Activated CD4-positive, alpha-beta T cell treated with anti-CD3 and anti-CD28 coated beads, Interleukin-2, amount 50 U/mL, for 16 hours (primary cell): ENCODE results near the gene PDSS2.
"Not testable (repeated sequence)": the region's sequence is repeated elsewhere in the genome, so short reads cannot be mapped to it uniquely, and the experiment has no call there.

Experiments used
- DNase-seq: peaks from one replicate; pipeline ENCODE4 v3.0.0-alpha.2; 2020

The PDSS2 gene

DNA sequence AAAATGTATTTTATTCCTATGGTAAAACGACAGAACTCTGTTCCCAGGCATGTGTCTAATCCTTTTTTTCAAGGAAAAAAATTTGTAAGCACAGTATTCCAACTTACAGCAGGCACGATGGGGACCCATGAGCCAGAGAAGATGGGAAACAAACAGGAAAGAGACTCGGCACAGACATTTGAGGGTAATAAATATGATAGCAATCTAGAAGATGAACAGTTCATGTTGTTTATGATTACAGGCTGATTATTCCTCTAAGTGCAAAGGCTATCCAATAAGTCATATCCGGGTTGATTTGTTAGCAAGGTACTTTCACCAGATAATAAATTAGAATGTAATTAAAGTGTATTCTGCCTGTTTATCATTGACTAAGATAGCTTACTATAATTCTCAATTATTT lies 43.2 kb downstream of the PDSS2 start:
- DNase-seq, result no peak

DNA sequence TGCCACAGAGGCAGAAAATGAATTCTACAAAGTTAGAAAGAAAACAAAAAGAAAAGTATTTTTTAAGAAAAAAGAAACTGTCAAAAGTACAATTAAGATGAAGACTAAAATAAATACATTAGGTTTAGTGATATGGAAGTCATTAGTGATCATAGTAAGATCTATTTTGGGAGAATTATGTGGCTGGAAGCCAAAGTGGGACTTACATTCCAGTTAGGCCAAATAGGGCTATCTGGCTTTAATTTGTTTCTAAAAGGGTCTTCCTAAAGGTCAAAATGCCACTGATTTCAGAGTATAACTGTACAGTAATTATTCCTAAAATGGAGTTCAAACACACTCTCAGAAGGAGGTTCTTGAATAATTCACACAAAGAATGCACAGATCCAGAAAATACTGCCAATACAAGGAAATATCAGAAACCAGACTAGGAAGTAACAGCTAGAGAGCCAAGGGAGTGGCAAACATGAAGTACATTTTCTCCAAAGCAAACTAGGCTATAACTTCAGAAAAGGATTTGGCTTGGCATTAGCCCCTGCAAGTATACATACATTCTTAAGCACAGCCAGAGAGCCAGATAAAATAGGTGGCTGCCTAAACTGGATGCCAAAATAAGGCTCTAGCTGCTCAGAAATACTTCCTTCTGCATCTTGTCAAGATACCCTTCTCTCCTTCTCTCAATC lies 45.3 kb downstream of the PDSS2 start:
- no peak for DNase-seq

DNA sequence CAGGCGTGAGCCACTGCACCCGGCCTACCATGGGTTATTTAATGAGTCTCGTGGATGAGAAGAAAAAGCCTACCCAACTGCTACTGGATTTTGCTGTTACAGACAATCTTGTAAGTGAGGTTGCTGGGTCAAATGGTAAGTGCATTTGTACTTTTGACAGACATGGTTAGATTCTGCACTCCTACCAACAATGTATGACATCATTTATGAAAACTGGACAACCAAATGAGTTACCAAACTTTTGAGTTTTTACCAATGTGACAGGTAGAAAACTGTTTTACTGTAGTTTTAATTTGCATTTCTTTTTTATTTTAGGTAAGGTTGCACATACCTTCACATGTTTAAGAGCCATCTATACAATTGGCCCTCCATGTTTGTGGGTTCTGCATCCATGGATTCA lies 48.2 kb downstream of the PDSS2 start:
- no peak for DNase-seq

DNA sequence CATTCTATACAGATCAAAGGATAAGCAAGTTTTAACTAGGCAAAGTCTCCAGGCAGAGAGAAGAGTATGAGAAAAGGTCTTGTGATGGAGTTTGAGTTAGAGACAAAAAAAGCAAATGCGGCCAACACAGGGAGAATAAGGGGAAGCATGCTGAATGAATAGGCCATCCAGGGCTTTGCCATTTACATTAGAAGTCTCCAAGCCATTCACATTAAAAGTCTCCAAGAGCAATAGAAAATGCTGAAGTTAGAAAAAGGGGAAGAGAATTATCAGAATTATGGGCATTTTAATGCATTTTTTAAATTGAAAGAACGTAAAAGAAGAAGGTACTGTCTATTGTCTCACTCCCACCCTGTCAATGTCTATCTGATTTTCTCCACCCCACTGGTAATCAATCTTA lies 49.4 kb downstream of the PDSS2 start:
- DNase-seq, result no peak

DNA sequence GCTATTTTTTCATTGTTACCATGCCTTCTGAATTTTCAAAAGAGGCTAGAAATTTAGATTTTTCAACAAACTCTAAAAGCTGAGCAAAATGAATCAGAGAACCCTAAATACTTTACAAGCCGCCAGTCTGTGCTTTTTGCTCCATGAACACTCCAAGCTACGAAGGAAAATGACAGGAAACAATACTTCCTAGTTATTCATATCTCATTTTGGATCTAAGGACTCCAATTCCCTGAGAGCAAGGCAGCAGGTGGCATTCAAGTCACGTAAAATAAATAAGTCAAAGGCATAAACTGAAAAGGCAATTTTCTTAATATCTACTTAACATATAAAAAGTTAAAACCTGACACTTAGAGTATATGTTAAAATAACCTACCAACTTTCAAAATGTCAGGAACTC lies 50.6 kb downstream of the PDSS2 start:
- DNase-seq, result no peak

DNA sequence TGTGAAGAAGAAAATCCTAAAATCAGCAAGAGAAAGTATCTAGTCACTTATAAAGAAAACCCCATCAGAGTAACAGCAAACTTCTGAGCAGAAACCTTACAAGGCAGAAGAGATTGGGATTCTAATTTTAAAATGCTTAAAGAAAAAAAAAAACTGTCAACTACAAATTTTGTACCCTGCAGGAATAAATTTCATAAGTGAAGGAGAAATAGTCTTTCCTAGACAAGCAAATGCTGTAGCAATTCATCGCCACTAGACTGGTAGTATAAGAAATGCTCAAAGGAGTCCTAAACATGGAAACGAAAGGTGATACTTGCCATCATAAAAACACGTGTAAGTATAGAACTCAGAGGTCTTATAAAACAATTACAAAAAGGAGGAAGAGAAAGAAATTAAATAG lies 54.4 kb downstream of the PDSS2 start:
- DNase-seq, result no peak

DNA sequence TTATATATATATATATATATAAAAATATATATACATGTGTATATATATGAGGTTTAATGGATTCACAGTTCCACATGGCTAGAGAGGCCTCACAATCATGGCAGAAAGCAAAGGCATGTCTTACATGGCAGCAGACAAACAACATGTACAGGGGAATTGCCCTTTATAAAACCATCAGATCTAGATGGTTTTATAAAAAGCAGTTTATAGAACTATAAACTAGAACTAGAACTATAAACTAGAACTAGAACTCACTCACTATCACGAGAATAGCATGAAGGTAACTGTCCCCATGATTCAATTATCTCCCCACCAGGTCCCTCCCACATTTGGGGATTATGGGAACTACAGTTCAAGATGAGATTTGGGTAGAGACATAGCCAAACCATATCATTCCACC lies 56.8 kb downstream of the PDSS2 start:
- no peak for DNase-seq

DNA sequence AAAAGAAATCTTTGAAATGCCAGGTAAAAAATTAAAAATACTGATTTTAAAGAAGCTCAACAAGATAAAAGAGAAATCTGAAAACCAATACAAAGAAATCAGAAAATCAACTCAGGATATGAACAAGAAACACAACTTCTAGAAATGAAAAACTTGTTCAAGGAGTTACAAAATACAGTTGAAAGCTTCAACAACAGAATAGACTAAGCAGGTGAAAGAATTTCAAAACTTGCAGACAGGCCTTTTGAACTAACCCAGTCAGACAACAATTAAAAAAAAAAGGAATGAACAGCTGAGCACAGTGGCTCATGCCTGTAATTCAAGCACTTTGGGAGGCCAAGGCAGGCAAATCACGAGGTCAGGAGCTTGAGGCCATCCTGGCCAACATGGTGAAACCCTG lies 57.8 kb downstream of the PDSS2 start:
- DNase-seq, result no peak

DNA sequence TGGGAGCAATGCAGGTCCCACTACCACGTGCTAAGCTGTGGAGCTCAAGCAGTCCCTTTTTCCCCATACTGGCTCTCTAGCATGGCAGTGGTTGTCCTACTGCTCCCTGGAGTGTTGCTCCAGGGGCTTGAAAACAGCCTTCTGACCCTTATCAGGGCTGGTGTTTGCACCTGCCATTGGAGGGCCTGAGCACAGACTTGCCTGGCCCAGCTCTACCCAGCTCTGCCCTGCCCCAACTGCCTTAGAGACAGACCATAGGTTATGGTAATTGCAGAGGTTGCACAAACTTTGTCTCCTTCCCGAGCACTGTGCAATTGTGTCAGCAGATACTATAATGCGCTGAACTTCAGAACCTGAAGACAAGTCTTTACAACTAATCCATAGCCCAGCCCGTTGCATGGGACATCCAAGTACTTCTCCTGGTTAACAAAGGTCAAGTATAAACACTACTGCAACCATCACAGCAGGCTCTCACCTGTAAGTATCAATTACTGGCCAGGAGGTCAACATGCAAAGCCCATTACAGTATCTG lies 58.7 kb downstream of the PDSS2 start:
- DNase-seq, result no peak

DNA sequence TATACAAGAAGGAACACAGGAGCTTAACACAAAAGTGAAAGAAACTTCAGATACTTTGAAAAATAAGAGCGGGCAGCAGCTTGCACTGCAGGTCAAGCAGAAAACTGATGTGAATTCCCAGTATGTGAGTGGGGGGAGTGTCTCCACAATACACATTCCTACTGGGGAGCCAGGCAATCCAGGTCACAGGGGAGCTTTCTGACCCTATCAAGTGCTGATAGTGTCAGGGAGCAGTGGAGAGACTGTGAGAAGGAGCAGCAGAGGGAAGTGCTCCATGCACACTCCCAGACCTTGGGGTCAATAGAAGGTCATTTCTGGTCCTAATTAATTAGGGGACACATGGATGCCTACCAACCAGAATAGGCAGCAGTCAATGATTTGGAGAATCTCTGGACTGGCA lies 59.4 kb downstream of the PDSS2 start:
- DNase-seq, result no peak

DNA sequence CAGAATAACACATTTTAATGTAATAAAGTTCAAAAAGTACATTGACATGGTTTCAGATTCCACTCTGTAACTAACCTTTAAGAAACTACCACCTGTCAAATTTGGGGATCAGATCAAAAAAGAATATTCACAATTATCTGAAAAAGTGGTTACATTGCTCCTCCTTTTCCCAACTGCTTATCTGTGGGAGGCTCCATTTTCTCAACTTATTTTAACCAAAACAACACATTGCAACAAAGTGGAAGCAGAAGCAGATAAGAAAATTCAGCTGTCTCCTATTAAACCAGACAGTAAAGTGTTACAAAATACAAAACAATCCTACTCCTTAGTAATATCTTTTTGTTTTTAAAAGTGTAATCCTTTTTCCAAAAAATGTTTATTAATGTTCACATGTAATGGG lies 61.4 kb downstream of the PDSS2 start:
- no peak for DNase-seq

DNA sequence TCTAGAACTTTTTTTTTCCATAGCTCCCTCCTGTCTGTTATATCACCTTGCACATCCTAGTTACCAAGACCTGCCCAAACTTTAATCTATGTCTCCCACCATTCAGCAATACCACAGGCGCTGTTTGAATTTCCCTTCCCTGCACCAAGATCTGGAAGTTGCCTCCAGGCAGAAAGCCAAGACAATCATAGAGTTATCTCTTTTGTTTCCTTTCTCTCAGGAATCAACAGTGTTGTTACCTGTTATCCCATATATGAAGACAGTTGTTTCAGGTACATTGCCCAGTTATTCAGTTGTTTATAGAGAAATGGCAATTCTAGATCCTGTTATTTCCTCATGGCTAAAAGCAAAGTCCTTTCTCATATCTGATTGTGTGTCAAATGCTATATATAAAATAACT lies 63.2 kb downstream of the PDSS2 start:
- no peak for DNase-seq

DNA sequence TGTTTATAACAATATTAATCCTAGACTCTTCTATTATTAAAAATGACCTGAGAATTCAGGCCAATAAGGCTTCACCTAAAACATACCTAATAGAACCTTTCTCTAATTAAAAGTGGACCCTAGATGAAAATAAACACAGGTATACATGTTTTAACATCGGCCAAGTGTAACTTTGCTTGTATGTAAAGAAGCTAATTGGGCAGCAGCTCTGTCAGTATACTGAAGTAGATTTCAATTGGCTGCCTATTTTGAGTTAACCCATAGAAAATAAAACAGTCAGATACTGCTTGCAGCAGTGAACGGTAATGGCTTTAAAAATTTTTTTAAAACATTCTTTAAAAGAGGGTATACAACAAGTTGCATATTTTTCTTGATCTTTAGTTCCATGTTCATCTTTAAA lies 67.3 kb downstream of the PDSS2 start:
- no peak for DNase-seq

DNA sequence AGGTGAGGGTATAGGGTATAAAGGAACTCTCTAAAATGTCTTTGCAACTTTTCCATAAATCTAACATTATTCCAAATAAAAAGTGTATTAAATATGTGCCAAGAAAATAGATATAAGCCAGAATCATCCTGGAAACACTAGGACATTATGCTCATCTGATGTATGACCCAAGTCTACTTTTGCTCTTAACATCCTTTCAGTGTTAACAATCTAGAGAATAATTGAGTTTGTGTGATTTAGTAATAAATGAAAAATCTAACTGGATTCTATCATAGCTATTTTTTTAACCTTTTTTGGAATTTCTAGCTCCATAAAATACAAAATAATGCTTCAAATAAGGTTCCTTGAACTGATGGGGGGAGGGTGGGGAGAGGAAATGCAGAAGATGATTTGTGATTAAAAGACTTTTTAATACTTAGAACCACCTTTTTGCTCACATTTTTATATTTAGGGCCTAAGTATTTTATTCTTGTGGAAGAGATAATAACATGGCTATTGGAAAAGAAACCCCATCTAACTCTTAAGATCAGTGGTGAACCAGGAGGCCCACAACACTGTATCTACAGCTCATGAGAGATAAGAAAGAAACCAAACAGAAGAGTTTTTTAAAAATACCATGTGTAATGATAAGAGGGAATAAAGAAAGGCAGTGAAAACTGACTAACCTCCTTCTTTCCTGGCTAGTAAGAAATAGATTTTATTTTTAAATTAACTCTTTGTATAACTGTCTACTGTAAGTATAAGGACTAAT lies 68.5 kb downstream of the PDSS2 start:
- no peak for DNase-seq

DNA sequence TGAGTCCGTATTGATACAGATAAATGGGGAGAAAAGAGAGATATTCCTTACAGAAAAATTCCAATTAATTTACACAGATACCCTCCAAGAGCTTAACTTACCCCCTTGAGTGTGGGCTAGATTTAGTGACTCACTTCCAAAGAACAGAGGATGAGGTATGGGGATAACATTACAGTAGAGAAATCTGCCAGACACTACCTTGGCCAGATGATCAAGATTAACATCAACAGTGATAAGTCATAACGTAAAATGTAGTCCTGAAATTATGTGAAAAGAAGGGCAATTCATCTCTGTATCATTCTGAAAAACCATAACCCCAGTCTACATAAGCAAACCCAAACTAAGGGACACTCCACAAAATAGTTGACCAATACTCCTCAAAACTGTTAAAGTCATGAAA lies 69.3 kb downstream of the PDSS2 start:
- DNase-seq, result peak; percentile 5

DNA sequence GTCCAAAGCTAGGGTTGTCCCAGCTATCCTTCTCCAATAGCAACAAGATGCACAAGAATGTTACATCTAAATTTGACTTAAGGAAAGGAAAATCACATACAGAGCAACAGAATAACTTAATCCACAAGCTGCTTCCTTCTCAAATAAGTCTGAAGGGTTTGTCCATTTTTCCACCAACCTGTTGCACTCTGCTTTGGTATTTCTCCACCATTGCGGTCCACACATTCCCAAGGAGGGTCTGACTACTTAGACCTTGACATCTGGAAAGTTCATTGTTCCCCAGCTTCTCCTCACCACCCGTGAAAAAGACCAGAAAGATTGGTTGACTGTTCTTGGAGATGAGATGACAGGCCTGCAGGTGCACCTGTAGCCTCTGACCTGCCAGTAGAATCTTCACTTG lies 72.5 kb downstream of the PDSS2 start:
- no peak for DNase-seq

DNA sequence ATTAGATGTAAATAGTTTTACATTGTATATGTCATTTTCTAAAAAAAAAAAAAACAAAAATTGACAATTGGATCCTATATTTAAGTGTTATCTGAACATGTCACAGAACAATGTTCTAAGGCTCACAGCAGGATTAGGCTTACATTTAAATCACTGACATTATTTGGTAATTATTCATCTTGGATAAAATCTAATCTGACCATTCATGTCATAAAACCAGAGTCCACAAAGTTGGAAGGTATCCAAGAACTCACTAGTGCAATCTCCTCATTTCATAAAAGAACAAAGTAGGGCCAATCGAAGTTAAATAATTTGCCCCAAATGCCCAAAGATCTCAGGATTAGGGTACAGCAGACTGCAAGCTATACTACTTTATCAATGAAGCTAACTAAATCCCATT lies 73.0 kb downstream of the PDSS2 start:
- no peak for DNase-seq

DNA sequence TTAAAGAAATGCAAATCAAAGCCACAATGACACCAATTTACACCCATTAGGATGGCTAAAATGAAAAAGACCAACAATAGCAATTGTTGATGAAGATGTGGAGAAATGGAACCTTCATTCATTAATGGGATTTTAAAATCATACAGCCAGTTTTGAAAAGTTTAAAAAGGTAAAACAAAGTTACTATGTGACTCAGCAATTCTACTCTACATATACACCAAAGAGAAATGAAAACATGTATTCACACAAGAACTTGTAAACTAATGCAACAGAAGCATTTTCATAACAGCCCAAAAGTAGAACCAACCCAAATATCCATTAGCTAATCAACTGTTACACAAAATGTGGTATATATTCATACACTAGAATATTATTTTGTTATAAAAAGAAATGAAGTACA lies 75.7 kb downstream of the PDSS2 start:
- DNase-seq, result no peak

DNA sequence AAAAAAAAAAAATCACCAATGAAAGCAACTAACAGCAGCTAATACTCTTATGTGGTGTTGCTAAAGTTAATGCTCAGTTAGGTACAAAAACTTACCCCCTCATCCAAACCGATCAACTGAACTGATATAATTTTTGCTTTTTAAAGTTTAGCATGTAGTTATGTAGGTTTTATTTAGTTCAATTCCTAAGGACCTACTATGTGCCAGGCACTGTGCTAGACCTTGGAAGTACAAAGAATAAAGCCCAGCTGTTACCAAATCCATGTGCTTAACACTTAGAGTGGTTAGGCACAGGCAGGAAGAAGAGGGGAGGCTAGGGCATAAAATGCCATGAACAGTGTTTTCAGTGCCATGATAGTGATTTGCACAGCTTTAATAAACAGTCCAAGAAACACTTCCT lies 85.1 kb downstream of the PDSS2 start:
- no peak for DNase-seq

DNA sequence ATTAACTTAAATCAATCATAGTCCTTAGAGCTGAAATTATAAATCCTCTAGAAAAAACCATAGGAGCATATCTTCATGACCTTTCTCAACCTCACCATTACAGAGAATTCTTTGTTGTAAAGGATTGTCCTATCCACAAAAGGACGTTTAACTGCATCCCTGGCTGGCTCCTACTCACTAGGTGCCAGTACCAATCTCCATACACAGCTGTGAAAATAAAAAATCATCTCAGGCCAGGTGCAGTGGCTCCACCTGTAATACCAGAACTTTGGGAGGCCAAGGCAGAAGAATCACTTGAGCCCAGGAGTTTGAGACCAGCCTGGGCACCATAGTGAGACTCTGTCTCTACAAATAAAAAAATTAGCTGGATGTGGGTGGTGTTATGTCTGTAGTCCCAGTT lies 89.9 kb downstream of the PDSS2 start:
- DNase-seq, result no peak

DNA sequence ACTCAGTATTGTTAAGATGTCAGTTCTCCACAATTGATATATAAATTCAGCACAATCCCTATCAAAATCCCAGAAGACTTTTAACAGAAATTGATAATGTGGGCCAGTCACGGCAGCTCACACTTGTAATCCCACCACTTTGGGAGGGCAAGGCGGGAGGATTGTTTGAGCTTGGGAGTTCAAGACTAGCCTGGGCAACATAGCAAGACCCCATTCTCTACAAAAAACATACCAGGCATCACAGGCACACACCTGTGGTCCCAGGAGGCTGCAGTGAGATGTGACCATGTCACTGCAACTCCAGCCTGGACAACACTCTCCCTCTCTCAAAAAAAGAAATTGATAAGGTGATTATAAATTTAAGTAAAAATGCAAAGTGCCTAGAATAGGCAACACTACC lies 90.9 kb downstream of the PDSS2 start:
- no peak for DNase-seq

DNA sequence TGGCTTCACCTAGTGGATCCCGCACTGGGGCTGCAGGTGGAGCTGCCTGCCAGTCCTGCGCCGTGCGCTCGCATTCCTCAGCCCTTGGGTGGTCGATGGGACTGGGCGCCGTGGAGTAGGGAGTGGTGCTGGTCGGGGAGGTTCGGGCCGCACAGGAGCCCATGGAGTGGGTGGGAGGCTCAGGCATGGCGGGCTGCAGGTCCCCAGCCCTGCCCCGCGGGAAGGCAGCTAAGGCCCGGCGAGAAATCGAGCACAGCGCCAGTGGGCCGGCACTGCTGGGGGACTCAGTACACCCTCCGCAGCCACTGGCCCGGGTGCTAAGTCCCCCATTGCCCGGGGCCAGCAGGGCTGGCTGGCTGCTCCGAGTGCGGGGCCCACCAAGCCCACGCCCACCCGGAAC lies 95.2 kb downstream of the PDSS2 start:
- not testable (repeated sequence) for DNase-seq

DNA sequence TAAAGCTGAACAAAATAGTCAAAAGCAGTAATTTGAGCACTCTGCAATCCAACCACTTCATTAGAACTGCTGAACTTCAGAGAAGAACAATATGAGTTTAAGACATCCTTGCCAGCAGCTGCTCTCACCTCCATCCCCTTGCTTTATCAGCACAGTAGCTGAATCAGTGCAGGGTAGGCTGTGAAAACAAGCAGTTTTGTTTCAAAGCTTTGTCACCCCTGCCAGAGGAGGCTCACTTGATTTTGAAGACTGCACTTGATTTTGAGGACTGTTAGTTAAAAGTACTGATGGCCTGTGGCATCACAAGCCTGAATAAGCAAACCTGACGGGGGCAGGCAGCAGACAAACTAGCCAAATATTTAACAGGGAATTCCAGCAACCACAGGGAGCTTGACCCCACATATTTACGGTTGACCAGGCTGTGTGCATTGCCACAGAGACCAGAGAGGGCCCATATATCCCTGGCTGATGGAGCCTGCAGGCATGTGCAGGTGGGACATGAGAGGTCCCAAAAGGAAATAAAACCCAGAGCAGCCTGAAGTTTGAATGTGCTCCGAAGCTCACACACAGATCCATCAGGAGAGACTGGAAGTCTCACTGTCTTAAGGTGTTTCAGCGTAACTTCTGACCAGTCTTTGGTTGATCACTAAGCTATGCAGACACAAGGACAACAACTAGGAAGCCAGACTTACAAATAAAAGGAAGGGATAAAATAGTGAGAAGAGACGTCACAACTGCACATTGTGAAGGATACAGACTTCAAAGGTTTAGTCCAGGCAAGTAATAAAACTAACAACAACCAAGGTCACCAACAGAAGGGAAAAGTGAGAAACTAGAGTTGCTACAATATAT lies 97.4 kb downstream of the PDSS2 start:
- no peak for DNase-seq

DNA sequence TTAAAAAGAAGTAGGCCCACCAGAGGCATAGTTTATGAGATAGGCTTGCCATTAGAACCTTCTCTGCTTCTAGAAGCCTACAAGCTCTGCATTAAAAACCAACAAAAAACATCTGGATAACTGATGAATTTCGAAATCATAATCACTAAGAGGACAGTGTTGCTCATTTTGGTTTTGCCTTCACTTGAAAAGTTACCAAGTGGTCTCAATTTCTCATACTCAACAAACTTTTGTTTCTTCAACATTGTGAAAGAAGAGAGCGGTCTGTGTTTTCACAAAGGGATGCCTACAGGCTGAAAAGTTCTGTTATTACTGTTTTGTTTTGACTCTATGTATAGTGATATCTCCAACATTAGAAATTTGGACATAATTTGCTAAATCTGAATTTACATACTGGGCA lies 98.9 kb downstream of the PDSS2 start:
- DNase-seq, result no peak
